Adipose tissue (tissue), 3 donors: ENCODE data around the gene TMEM256. TPM values are rescaled to one million over a fixed set of nuclear protein-coding genes. Genes with fewer than 3 reads are reported as not detected.

Experiments used
- H3K27ac ChIP-seq: one replicate; pipeline ENCODE4 v1.5.1; 2013; ENCODE audit warnings: low read depth, low read length
- WGBS, 3 donors: extraction: QIAGEN DNeasy Blood & Tissue Kit; methylation state at CpG; one replicate each; pipeline ENCODE4 v1.1.7; 2013; 5-methylcytosine and 5-hydroxymethylcytosine counted together
- polyA plus RNA-seq, 3 donors: library from polyadenylated mRNA; stranded (reverse); fragments of 200-250 nt; gene quantifications; one replicate each; pipeline ENCODE4 v1.2.3, GENCODE V29; 2013
- donor health status: healthy with polysubstance abuse.
- donor health status: Bipolar disorder and iron deficiency.
- donor health status: healthy.

The TMEM256 gene
- polyA plus RNA-seq, 3 donors, result 86.0 to 252 (median 173) TPM

- 8 to 10% (median 9%) methylated on average over 48 to 49 of the region's 49 CpGs for WGBS, 3 donors
- H3K27ac ChIP-seq, result no peak overlapping the region
These were observed 32.0 kb upstream of the TMEM256 start for GRCh38 chr17:7435676-7436555.

DNA sequence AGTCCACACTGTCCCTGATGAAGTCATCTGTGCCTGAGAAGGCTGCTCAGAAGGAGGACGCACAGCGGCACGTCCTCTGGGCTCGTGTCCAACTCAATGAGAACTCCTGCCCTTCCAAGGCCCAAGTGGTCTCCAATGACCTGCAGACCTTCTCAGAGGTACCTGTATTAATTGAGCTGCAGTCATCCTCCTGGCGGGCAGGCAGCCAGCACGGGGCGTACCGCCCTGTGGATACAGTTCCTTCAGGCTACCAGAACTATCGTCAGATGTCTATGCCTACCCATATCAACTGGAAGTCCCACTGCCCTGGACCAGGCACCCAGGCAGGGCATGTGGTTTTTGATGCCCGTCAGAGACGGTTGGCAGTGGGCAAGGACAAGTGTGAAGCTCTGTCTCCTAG, 28.4 kb upstream of the TMEM256 start:
- H3K27ac ChIP-seq, result no peak overlapping the region
- 90 to 94% (median 91%) methylated on average over 11 of the region's 11 CpGs for WGBS, 3 donors

GRCh38 chr17:7431231-7431630, 27.3 kb upstream of the TMEM256 start:
- WGBS, 3 donors, result 89 to 95% (median 95%) methylated on average over 1 of the region's 1 CpG
- H3K27ac ChIP-seq, result no peak overlapping the region

GRCh38 chr17:7429722-7430121, 25.8 kb upstream of the TMEM256 start:
- no peak overlapping the region for H3K27ac ChIP-seq
- 89 to 93% (median 93%) methylated on average over 7 to 10 of the region's 10 CpGs for WGBS, 3 donors

- no peak within 1 kb of the TSS for H3K27ac ChIP-seq
- WGBS, 3 donors, result 64 to 72% (median 71%) methylated on average over 5 of the region's 5 CpGs
These were observed 24.7 kb upstream of the TMEM256 start, which contains the start of gene SPEM3 for GRCh38 chr17:7428557-7428956. SPEM3 (plus strand) TSS chr17:7428857; CDS start chr17:7428903, 46 bp downstream.

DNA sequence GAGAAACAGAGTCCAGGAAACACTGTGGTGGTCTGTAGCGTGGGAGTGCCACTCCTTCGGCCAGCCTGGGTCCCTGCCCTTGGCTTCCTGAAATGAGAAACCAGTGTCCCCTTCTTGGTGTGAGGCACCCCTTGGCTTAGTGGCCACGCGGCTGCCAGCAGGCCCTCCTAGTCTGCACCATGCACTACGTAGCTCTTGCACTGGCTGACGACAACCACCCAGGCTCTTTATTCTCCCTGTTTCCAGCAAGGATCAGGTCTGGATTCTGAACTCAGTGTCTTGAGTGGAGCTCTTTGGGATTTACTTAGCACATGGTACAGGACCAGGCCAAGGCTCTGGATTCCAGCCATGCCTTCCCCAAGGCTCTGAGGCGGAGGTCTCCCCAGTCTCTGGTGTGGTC, 23.7 kb upstream of the TMEM256 start:
- WGBS, 3 donors, result 86 to 89% (median 88%) methylated on average over 7 of the region's 7 CpGs
- no peak overlapping the region for H3K27ac ChIP-seq

DNA sequence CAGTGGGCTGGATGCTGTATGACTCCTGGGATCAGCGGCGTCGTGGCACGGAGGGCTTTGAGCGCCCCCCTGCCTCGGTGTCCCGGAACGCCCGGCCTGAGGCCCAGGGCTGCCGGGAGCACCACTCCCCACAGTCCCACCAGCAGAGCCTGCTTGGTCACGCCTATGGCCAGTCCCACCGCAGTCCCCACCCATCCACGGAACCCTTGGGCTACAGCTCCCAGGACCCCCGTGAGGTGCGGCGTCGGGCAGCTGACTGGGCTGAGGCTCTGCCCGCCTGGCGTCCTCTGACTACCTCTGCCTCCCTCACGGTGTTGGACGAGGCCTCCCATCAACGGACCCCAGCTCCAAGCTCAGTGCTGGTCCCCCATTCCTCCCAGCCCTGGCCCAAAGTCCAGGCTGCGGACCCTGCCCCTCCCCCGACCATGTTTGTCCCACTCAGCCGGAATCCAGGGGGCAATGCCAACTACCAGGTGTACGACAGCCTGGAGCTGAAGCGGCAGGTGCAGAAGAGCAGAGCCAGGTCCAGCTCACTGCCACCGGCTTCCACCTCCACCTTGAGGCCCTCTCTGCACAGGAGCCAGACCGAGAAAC, 23.1 kb upstream of the TMEM256 start:
- no peak overlapping the region for H3K27ac ChIP-seq
- WGBS, 3 donors, result 88 to 95% (median 92%) methylated on average over 27 to 29 of the region's 29 CpGs

- H3K27ac ChIP-seq, result no peak overlapping the region
- WGBS, 3 donors, result 93 to 97% (median 96%) methylated on average over 33 of the region's 33 CpGs
These were observed 22.4 kb upstream of the TMEM256 start for GRCh38 chr17:7426203-7426863.

- H3K27ac ChIP-seq, result no peak overlapping the region
- WGBS, 3 donors, result 80 to 85% (median 81%) methylated on average over 8 of the region's 8 CpGs
These were observed 21.9 kb upstream of the TMEM256 start for GRCh38 chr17:7425756-7426155.

- WGBS, 3 donors, result 71 to 85% (median 78%) methylated on average over 7 of the region's 7 CpGs
- H3K27ac ChIP-seq, result no peak within 1 kb of the TSS
These were observed 21.4 kb upstream of the TMEM256 start, which contains the start of gene SPEM2 for GRCh38 chr17:7425316-7425715. SPEM2 (plus strand) TSS chr17:7425616; CDS start chr17:7425689, 73 bp downstream.

- no peak overlapping the region for H3K27ac ChIP-seq
- WGBS, 3 donors, result 61 to 78% (median 65%) methylated on average over 4 of the region's 4 CpGs
These were observed 19.8 kb upstream of the TMEM256 start for GRCh38 chr17:7423679-7424078.

DNA sequence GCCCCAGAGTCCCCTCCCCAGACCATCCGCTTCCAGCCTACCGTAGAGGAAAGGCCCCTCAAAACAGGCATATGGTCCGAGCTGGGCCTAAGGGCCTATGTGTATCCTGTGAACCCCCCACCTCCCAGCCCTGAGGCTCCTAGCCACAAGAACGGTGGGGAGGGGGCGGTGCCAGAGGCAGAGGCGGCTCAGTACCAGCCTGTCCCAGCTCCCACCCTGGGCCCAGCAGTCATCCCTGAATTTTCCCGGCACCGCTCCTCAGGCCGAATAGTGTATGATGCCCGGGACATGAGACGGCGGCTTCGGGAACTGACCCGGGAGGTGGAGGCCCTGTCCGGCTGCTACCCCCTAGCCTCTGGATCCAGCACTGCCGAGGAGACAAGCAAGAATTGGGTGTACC, 17.3 kb upstream of the TMEM256 start:
- H3K27ac ChIP-seq, result no peak overlapping the region
- WGBS, 3 donors, result 92 to 95% (median 94%) methylated on average over 16 of the region's 16 CpGs

- 79 to 87% (median 79%) methylated on average over 17 of the region's 17 CpGs for WGBS, 3 donors
These were observed 16.1 kb upstream of the TMEM256 start, which contains the start of gene SPEM1 for GRCh38 chr17:7419819-7420610. SPEM1 (plus strand) TSS chr17:7420324; CDS start chr17:7420385, 61 bp downstream.

GRCh38 chr17:7418472-7419152, 14.7 kb upstream of the TMEM256 start:
- H3K27ac ChIP-seq, result no peak overlapping the region
- WGBS, 3 donors, result 64 to 74% (median 74%) methylated on average over 18 of the region's 18 CpGs

More at GRCh38 chr17:7419819-7420610, 16.1 kb upstream of the TMEM256 start, which contains the start of gene SPEM1:
- H3K27ac ChIP-seq, result no peak within 1 kb of the TSS

DNA sequence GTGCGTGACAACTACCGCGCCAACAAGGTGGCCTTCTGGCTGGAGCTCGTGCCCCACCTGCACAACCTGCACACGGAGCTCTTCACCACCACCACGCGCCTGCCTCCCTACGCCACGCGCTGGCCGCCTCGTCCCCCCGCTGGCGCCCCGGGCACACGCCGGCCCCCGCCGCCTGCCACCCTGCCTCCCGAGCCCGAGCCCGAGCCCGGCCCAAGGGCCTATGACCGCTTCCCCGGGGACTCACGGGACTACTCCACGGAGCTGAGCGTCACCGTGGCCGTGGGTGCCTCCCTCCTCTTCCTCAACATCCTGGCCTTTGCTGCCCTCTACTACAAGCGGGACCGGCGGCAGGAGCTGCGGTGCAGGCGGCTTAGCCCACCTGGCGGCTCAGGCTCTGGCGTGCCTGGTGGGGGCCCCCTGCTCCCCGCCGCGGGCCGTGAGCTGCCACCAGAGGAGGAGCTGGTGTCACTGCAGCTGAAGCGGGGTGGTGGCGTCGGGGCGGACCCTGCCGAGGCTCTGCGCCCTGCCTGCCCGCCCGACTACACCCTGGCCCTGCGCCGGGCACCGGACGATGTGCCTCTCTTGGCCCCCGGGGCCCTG, 13.3 kb upstream of the TMEM256 start:
- WGBS, 3 donors, result 93 to 96% (median 95%) methylated on average over 44 to 54 of the region's 54 CpGs
- H3K27ac ChIP-seq, result no peak overlapping the region

GRCh38 chr17:7416323-7416722, 12.4 kb upstream of the TMEM256 start:
- no peak overlapping the region for H3K27ac ChIP-seq
- WGBS, 3 donors, result 71 to 78% (median 77%) methylated on average over 6 of the region's 6 CpGs

DNA sequence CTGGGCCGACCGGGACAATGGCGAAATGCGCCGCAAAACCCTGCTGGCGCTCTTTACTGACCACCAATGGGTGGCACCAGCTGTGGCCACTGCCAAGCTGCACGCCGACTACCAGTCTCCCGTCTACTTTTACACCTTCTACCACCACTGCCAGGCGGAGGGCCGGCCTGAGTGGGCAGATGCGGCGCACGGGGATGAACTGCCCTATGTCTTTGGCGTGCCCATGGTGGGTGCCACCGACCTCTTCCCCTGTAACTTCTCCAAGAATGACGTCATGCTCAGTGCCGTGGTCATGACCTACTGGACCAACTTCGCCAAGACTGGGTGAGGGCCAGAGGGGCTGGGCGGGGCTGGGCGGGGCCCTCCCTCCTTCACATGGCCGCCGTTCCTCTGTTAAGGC, 11.9 kb upstream of the TMEM256 start:
- WGBS, 3 donors, result 84 to 89% (median 87%) methylated on average over 23 of the region's 23 CpGs
- no peak overlapping the region for H3K27ac ChIP-seq
